ENCODE data around the gene SND1. TPM values are rescaled to one million over a fixed set of nuclear protein-coding genes. Genes with fewer than 3 reads are reported as not detected.

Gene SND1
- total RNA-seq, 4 donors from 2014 or later = 70.8 to 141 (median 85.7) TPM

- H3K27me3 ChIP-seq = no peaks in the 10 kb centered on the region
- TF ChIP-seq POLR2A (IDR thresholded peaks at IDR 0.05) (no peak), CTCF (IDR thresholded peaks at IDR 0.05) (no peak), EP300 (IDR thresholded peaks at IDR 0.05) (no peak)
- H3K4me1 ChIP-seq = peaks cover 0 to 28% (median 4%) of the 10 kb centered on the region in 4 donors
- 91 to 93% methylated on average over 3 of the region's 3 CpGs for WGBS, 2 donors
- H3K9me3 ChIP-seq = no peaks in the 10 kb centered on the region
- no peak overlapping the region for H3K4me3 ChIP-seq
- DNase-seq (ENCODE audit: low spot score in 2 of 2) = no peak
- no peak overlapping the region for H3K27ac ChIP-seq
- H3K36me3 ChIP-seq = peaks cover 0 to 6% (median 0%) of the 10 kb centered on the region in 3 donors
Observed at GRCh38 chr7:127812540-127812939, 160.5 kb downstream of the SND1 start.

GRCh38 chr7:127813991-127814541 lies 162.1 kb downstream of the SND1 start:
- no peak for DNase-seq (ENCODE audit: low spot score in 2 of 2)
- WGBS, 2 donors = 36 to 39% methylated on average over 4 of the region's 4 CpGs
- no peaks in the 10 kb centered on the region for H3K27me3 ChIP-seq
- H3K9me3 ChIP-seq = no peaks in the 10 kb centered on the region
- H3K36me3 ChIP-seq = peaks cover 0 to 1% (median 0%) of the 10 kb centered on the region in 3 donors
- no peak overlapping the region for H3K27ac ChIP-seq
- TF ChIP-seq EP300 (IDR thresholded peaks at IDR 0.05) = no peak
- TF ChIP-seq POLR2A (IDR thresholded peaks at IDR 0.05) = no peak
- no peak for TF ChIP-seq CTCF (IDR thresholded peaks at IDR 0.05)
- H3K4me1 ChIP-seq = peaks cover 0 to 28% (median 4%) of the 10 kb centered on the region in 4 donors
- H3K4me3 ChIP-seq = no peak overlapping the region

- TF ChIP-seq POLR2A (IDR thresholded peaks at IDR 0.05) (no peak), EP300 (IDR thresholded peaks at IDR 0.05) (no peak), CTCF (IDR thresholded peaks at IDR 0.05) (no peak)
- Histone ChIP-seq H3K36me3 (no peaks in the 10 kb centered on the region), H3K4me1 (peaks cover 0 to 36% (median 3%) of the 10 kb centered on the region in 4 donors), H3K9me3 (no peaks in the 10 kb centered on the region), H3K27me3 (no peaks in the 10 kb centered on the region), H3K27ac (no peak overlapping the region), H3K4me3 (no peak overlapping the region)
- WGBS, 2 donors = 84 to 95% methylated on average over 3 of the region's 3 CpGs
- no peak for DNase-seq (ENCODE audit: low spot score in 2 of 2)
Observed at GRCh38 chr7:127815631-127816145, 163.7 kb downstream of the SND1 start.

- 86 to 92% methylated on average over 5 of the region's 5 CpGs for WGBS, 2 donors
- no peak for TF ChIP-seq POLR2A (IDR thresholded peaks at IDR 0.05)
- no peak for TF ChIP-seq CTCF (IDR thresholded peaks at IDR 0.05)
- no peak for TF ChIP-seq EP300 (IDR thresholded peaks at IDR 0.05)
- H3K9me3 ChIP-seq = no peaks in the 10 kb centered on the region
- DNase-seq (ENCODE audit: low spot score in 2 of 2) = no peak
- H3K4me3 ChIP-seq = no peak overlapping the region
- no peaks in the 10 kb centered on the region for H3K36me3 ChIP-seq
- H3K27ac ChIP-seq = no peak overlapping the region
- H3K27me3 ChIP-seq = no peaks in the 10 kb centered on the region
- H3K4me1 ChIP-seq = peaks cover 0 to 41% (median 2%) of the 10 kb centered on the region in 4 donors
Observed at GRCh38 chr7:127816354-127817190, 164.6 kb downstream of the SND1 start.

GRCh38 chr7:127817466-127817865 lies 165.5 kb downstream of the SND1 start:
- Histone ChIP-seq H3K27ac (no peak overlapping the region), H3K4me3 (no peak overlapping the region), H3K27me3 (no peaks in the 10 kb centered on the region), H3K36me3 (no peaks in the 10 kb centered on the region), H3K9me3 (no peaks in the 10 kb centered on the region), H3K4me1 (peaks cover 0 to 35% (median under 1%) of the 10 kb centered on the region in 4 donors)
- no peak for DNase-seq (ENCODE audit: low spot score in 2 of 2)
- WGBS, 2 donors = 96 to 98% methylated on average over 3 of the region's 3 CpGs
- TF ChIP-seq EP300 (IDR thresholded peaks at IDR 0.05) = no peak
- no peak for TF ChIP-seq CTCF (IDR thresholded peaks at IDR 0.05)
- no peak for TF ChIP-seq POLR2A (IDR thresholded peaks at IDR 0.05)
